Measurements from ENCODE around the gene PIK3R6.

GRCh38 chr17:8828517-8828875 lies 39.0 kb downstream of the PIK3R6 start:
- TF ChIP-seq POLR2AphosphoS5 (IDR thresholded peaks at IDR 0.05) (no peak), CTCF (IDR thresholded peaks at IDR 0.05) (no peak), EP300 (IDR thresholded peaks at IDR 0.05) (no peak)
